CD4-positive, CD25-positive, alpha-beta regulatory T cell (primary cell): ENCODE data around the gene ADAMTS8. TPM values are rescaled to one million over a fixed set of nuclear protein-coding genes. Genes with fewer than 3 reads are reported as not detected.

Experiments used
- ATAC-seq, 2 donors: fragments of 150-1000 bp; cut with Tn5 transposase; one replicate each; pipeline ENCODE4 v1.10.0; 2021; ENCODE audit warnings: low read depth in 2 of 2, moderate number of reproducible peaks in 2 of 2, moderate library complexity in 1 of 2
- DNase-seq, 3 donors: peaks; one replicate each; pipeline versions ENCODE4 v3.0.0 to v3.0.0-alpha.2; 2012 to 2022; ENCODE audit warnings: mixed read lengths in 1 of 3
- H3K27ac ChIP-seq: one replicate; pipeline ENCODE4 v1.7.0; 2013; ENCODE audit warnings: mild to moderate bottlenecking, low read length; ENCODE audit not compliant: insufficient read depth, poor library complexity, severe bottlenecking
- H3K27me3 ChIP-seq: one replicate; pipeline ENCODE4 v1.7.0; 2013; ENCODE audit warnings: low read length; ENCODE audit not compliant: control insufficient read depth, insufficient read depth
- H3K36me3 ChIP-seq: one replicate; pipeline ENCODE4 v1.7.0; 2013; ENCODE audit warnings: mild to moderate bottlenecking, low read length, moderate library complexity; ENCODE audit not compliant: control insufficient read depth, insufficient read depth
- H3K4me1 ChIP-seq: 2 replicates; pipeline ENCODE4 v1.7.0; 2013; ENCODE audit warnings: mild to moderate bottlenecking, low read length; ENCODE audit not compliant: insufficient read depth, control insufficient read depth, poor library complexity, severe bottlenecking
- H3K4me3 ChIP-seq: one replicate; pipeline ENCODE4 v1.7.0; 2013; ENCODE audit warnings: low read depth, mild to moderate bottlenecking, low read length, moderate library complexity
- H3K9me3 ChIP-seq, 2 experiments: 1 replicate in 1 of 2; 2 replicates in 1 of 2; pipeline ENCODE4 v1.7.0; 2013; ENCODE audit warnings: low read length in 2 of 2, mild to moderate bottlenecking in 1 of 2, moderate library complexity in 1 of 2; ENCODE audit not compliant: control insufficient read depth in 2 of 2
- H3K27ac Mint-ChIP-seq, 3 donors: one replicate each; pipeline ENCODE4 v1.8.0; 2020 to 2022; ENCODE audit warnings: mild to moderate bottlenecking in 3 of 3, mixed read lengths in 3 of 3, moderate library complexity in 2 of 3
- H3K27me3 Mint-ChIP-seq: one replicate; pipeline ENCODE4 v1.8.0; 2022; ENCODE audit warnings: mild to moderate bottlenecking, mixed read lengths
- H3K36me3 Mint-ChIP-seq: one replicate; pipeline ENCODE4 v1.8.0; 2020; ENCODE audit warnings: mixed read lengths
- H3K4me1 Mint-ChIP-seq, 4 donors: one replicate each; pipeline ENCODE4 v1.8.0; 2020 to 2022; ENCODE audit warnings: mixed read lengths in 4 of 4, mild to moderate bottlenecking in 1 of 4
- H3K4me3 Mint-ChIP-seq, 4 donors: one replicate each; pipeline ENCODE4 v1.8.0; 2020 to 2022; ENCODE audit warnings: mild to moderate bottlenecking in 4 of 4, mixed read lengths in 4 of 4, moderate library complexity in 3 of 4
- H3K9me3 Mint-ChIP-seq, 7 donors: one replicate each; pipeline ENCODE4 v1.8.0; 2020 to 2022; ENCODE audit warnings: mixed read lengths in 7 of 7, mild to moderate bottlenecking in 3 of 7, moderate library complexity in 2 of 7
- polyA plus RNA-seq, 4 donors: library from polyadenylated mRNA; unstranded; fragments of 300-500 nt; fragmentation: Illumina TruSeq; gene quantifications; one replicate each; pipeline ENCODE4 v1.2.3, GENCODE V29; 2021
- total RNA-seq: library from RNA; stranded (reverse); gene quantifications from one replicate; pipeline ENCODE4 v1.2.3, GENCODE V29; 2022

ADAMTS8 gene
- total and polyA plus RNA-seq, 5 donors from 2014 or later: 0.18 TPM; not detected in 4

- no peaks in the 10 kb centered on the region for H3K9me3 ChIP-seq
- no peak overlapping the region for H3K4me3 ChIP-seq
- Mint-ChIP-seq H3K4me1 (peaks cover 0 to 11% (median 2%) of the 10 kb centered on the region in 4 donors), H3K27ac (no peak overlapping the region), H3K4me3 (peak overlapping the region in 2 of 4 donors; percentile 65 to 70), H3K9me3 (no peaks in the 10 kb centered on the region), H3K36me3 (no peaks in the 10 kb centered on the region), H3K27me3 (peaks cover 48% of the 10 kb centered on the region)
- no peaks in the 10 kb centered on the region for H3K27me3 ChIP-seq
- H3K36me3 ChIP-seq: no peaks in the 10 kb centered on the region
- ATAC-seq: no peak
- H3K27ac ChIP-seq: no peak overlapping the region
- H3K4me1 ChIP-seq: peaks cover 14% of the 10 kb centered on the region
- DNase-seq: no peak
Measured at GRCh38 chr11:130449310-130449990, 21.0 kb upstream of the ADAMTS8 start.

- ATAC-seq: no peak
- H3K27ac Mint-ChIP-seq: peak within 1 kb of the TSS in 1 of 3 donors; percentile 14
- no peaks in the 10 kb centered on the region for H3K9me3 Mint-ChIP-seq
- Histone ChIP-seq H3K9me3 (no peaks in the 10 kb centered on the region), H3K4me3 (no peak within 1 kb of the TSS), H3K4me1 (peaks cover 14% of the 10 kb centered on the region), H3K27me3 (no peaks in the 10 kb centered on the region), H3K36me3 (no peaks in the 10 kb centered on the region), H3K27ac (no peak within 1 kb of the TSS)
- H3K36me3 Mint-ChIP-seq: no peaks in the 10 kb centered on the region
- peaks cover 0 to 11% (median 2%) of the 10 kb centered on the region in 4 donors for H3K4me1 Mint-ChIP-seq
- peak within 1 kb of the TSS in 3 of 4 donors; percentile 28 to 78 (median 29) for H3K4me3 Mint-ChIP-seq
- DNase-seq: peak in 2 of 3 donors; percentile 15 to 44
- peaks cover 46% of the 10 kb centered on the region for H3K27me3 Mint-ChIP-seq
Measured at GRCh38 chr11:130448416-130449309, 20.3 kb upstream of the ADAMTS8 start, which contains the start of gene ADAMTS15. Gene ADAMTS15 (plus strand): TSS chr11:130448645. CDS start chr11:130448974, 329 bp downstream.

GRCh38 chr11:130448039-130448415 is 19.6 kb upstream of the ADAMTS8 start:
- no peak for ATAC-seq
- no peak for DNase-seq
- peaks cover 14% of the 10 kb centered on the region for H3K4me1 ChIP-seq
- no peaks in the 10 kb centered on the region for H3K36me3 ChIP-seq
- H3K27ac Mint-ChIP-seq: peak overlapping the region in 1 of 3 donors; percentile 14
- no peaks in the 10 kb centered on the region for H3K27me3 ChIP-seq
- peaks cover 0 to 11% (median 2%) of the 10 kb centered on the region in 4 donors for H3K4me1 Mint-ChIP-seq
- no peak overlapping the region for H3K4me3 ChIP-seq
- peak overlapping the region in 2 of 4 donors; percentile 29 to 78 for H3K4me3 Mint-ChIP-seq
- no peak overlapping the region for H3K27ac ChIP-seq
- peaks cover 42% of the 10 kb centered on the region for H3K27me3 Mint-ChIP-seq
- H3K36me3 Mint-ChIP-seq: no peaks in the 10 kb centered on the region
- H3K9me3 Mint-ChIP-seq: no peaks in the 10 kb centered on the region
- no peaks in the 10 kb centered on the region for H3K9me3 ChIP-seq

GRCh38 chr11:130445788-130446187 is 17.4 kb upstream of the ADAMTS8 start:
- DNase-seq (no peak), ATAC-seq (no peak)
- no peak overlapping the region for H3K27ac Mint-ChIP-seq
- peaks cover 31% of the 10 kb centered on the region for H3K27me3 Mint-ChIP-seq
- no peaks in the 10 kb centered on the region for H3K9me3 ChIP-seq
- no peaks in the 10 kb centered on the region for H3K36me3 ChIP-seq
- no peak overlapping the region for H3K4me3 ChIP-seq
- H3K27ac ChIP-seq: no peak overlapping the region
- H3K4me1 ChIP-seq: peaks cover 14% of the 10 kb centered on the region
- H3K9me3 Mint-ChIP-seq: no peaks in the 10 kb centered on the region
- H3K36me3 Mint-ChIP-seq: no peaks in the 10 kb centered on the region
- H3K4me3 Mint-ChIP-seq: no peak overlapping the region
- H3K4me1 Mint-ChIP-seq: peaks cover 0 to 11% (median 2%) of the 10 kb centered on the region in 4 donors
- H3K27me3 ChIP-seq: peaks cover 3% of the 10 kb centered on the region

GRCh38 chr11:130442737-130443136 is 14.3 kb upstream of the ADAMTS8 start:
- Mint-ChIP-seq H3K9me3 (no peaks in the 10 kb centered on the region), H3K36me3 (no peaks in the 10 kb centered on the region), H3K4me1 (peaks cover 0 to 16% (median 9%) of the 10 kb centered on the region in 4 donors), H3K27ac (peak overlapping the region in 1 of 3 donors; percentile 46), H3K4me3 (no peak overlapping the region), H3K27me3 (peaks cover 18% of the 10 kb centered on the region)
- DNase-seq (no peak), ATAC-seq (no peak)
- H3K4me1 ChIP-seq: peaks cover 6% of the 10 kb centered on the region
- H3K4me3 ChIP-seq: no peak overlapping the region
- H3K27me3 ChIP-seq: peaks cover 3% of the 10 kb centered on the region
- no peaks in the 10 kb centered on the region for H3K9me3 ChIP-seq
- no peak overlapping the region for H3K27ac ChIP-seq
- no peaks in the 10 kb centered on the region for H3K36me3 ChIP-seq

GRCh38 chr11:130441719-130442118 is 13.3 kb upstream of the ADAMTS8 start:
- Histone ChIP-seq H3K27ac (no peak overlapping the region), H3K36me3 (no peaks in the 10 kb centered on the region), H3K27me3 (peaks cover 3% of the 10 kb centered on the region), H3K4me1 (peaks cover 6% of the 10 kb centered on the region), H3K4me3 (no peak overlapping the region), H3K9me3 (no peaks in the 10 kb centered on the region)
- no peaks in the 10 kb centered on the region for H3K36me3 Mint-ChIP-seq
- ATAC-seq (no peak), DNase-seq (no peak)
- peaks cover 18% of the 10 kb centered on the region for H3K27me3 Mint-ChIP-seq
- no peaks in the 10 kb centered on the region for H3K9me3 Mint-ChIP-seq
- H3K4me3 Mint-ChIP-seq: no peak overlapping the region
- H3K4me1 Mint-ChIP-seq: peaks cover 0 to 16% (median 9%) of the 10 kb centered on the region in 4 donors
- H3K27ac Mint-ChIP-seq: no peak overlapping the region

GRCh38 chr11:130439876-130440275 is 11.5 kb upstream of the ADAMTS8 start:
- H3K4me3 Mint-ChIP-seq: no peak overlapping the region
- ATAC-seq (no peak), DNase-seq (no peak)
- H3K27ac Mint-ChIP-seq: peak overlapping the region in 1 of 3 donors; percentile 37
- Histone ChIP-seq H3K27ac (no peak overlapping the region), H3K9me3 (no peaks in the 10 kb centered on the region), H3K27me3 (peaks cover 3% of the 10 kb centered on the region), H3K4me3 (no peak overlapping the region), H3K4me1 (peaks cover 6% of the 10 kb centered on the region), H3K36me3 (no peaks in the 10 kb centered on the region)
- H3K4me1 Mint-ChIP-seq: peaks cover 0 to 16% (median 9%) of the 10 kb centered on the region in 4 donors
- no peaks in the 10 kb centered on the region for H3K36me3 Mint-ChIP-seq
- peaks cover 18% of the 10 kb centered on the region for H3K27me3 Mint-ChIP-seq
- H3K9me3 Mint-ChIP-seq: no peaks in the 10 kb centered on the region
